PC-9 (cell line): Measurements from ENCODE around the gene KIF26B.

ENCODE experiments used
- EZH2 ChIP-seq: fragments of 200-600 bp; sonication (generic); IDR thresholded peaks from 2 replicates; pipeline ENCODE4 v1.8.0; 2017; ENCODE audit warnings: antibody characterized with exemption, low read depth
- TF ChIP-seq, protein P1 (sequence below): fragments of 200-600 bp; sonication (generic); conservative IDR thresholded peaks from 2 replicates; pipeline ENCODE4 v1.6.1; 2017; ENCODE audit warnings: mixed run types, antibody characterized with exemption, mild to moderate bottlenecking, moderate library complexity

DNA sequence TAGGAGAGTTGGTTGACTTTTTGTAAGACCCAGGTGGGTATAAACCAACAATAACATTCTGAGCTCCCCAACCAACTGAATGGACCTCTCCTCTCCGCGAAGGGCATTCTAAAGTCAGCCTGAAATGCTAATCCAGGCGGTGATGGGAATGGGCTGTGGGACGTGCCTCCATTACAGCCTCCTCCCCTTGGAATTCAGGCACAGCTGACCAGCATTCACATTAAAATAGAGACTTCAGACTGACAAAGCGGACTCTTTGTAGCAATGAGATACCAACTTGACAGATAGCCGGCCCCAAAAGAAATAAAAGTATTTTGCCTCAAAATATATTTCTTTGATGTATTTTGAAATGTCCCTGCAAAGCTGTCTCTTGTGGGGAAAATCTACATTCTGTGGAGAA, 101.7 kb downstream of the KIF26B start:
- TF ChIP-seq, protein P1, sequence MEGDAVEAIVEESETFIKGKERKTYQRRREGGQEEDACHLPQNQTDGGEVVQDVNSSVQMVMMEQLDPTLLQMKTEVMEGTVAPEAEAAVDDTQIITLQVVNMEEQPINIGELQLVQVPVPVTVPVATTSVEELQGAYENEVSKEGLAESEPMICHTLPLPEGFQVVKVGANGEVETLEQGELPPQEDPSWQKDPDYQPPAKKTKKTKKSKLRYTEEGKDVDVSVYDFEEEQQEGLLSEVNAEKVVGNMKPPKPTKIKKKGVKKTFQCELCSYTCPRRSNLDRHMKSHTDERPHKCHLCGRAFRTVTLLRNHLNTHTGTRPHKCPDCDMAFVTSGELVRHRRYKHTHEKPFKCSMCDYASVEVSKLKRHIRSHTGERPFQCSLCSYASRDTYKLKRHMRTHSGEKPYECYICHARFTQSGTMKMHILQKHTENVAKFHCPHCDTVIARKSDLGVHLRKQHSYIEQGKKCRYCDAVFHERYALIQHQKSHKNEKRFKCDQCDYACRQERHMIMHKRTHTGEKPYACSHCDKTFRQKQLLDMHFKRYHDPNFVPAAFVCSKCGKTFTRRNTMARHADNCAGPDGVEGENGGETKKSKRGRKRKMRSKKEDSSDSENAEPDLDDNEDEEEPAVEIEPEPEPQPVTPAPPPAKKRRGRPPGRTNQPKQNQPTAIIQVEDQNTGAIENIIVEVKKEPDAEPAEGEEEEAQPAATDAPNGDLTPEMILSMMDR: no peak
- no peak for TF ChIP-seq EZH2
